Keratinocyte (primary cell): Measurements from ENCODE around the gene HECTD2. TPM values are rescaled to one million over a fixed set of nuclear protein-coding genes. Genes with fewer than 3 reads are reported as not detected.
"Not testable (repeated sequence)": the region's sequence is repeated elsewhere in the genome, so short reads cannot be mapped to it uniquely, and the experiment has no call there.

Experiments
- DNase-seq: peaks from one replicate; pipeline ENCODE4 v3.0.0-alpha.2; 2011; ENCODE audit warnings: low read depth, missing footprints, low spot score
- FAIRE-seq: peaks from 2 replicates; lab custom pipeline; 2011; peaks lifted over from hg19 to GRCh38; lab: Jason Lieb, UNC
- H2AFZ ChIP-seq: 2 replicates; pipeline ENCODE4 v1.6.0; 2012; ENCODE audit warnings: low read length, control low read depth, inconsistent platforms; ENCODE audit not compliant: control insufficient read depth
- H3K27ac ChIP-seq: 2 replicates; pipeline ENCODE4 v1.5.1; 2011; ENCODE audit warnings: low read length; ENCODE audit not compliant: control insufficient read depth, insufficient read depth
- H3K27me3 ChIP-seq: 3 replicates; pipeline ENCODE4 v1.6.0; 2011; ENCODE audit warnings: low read length; ENCODE audit not compliant: control insufficient read depth, insufficient read depth; ENCODE audit errors: extremely low read depth
- H3K36me3 ChIP-seq, 2 experiments: 2 replicates in 1 of 2; 3 replicates in 1 of 2; pipeline ENCODE4 v1.5.1; 2011; ENCODE audit warnings: low read length in 2 of 2, mild to moderate bottlenecking in 1 of 2; ENCODE audit not compliant: control insufficient read depth in 2 of 2, insufficient read depth in 2 of 2; ENCODE audit errors: extremely low read depth in 1 of 2
- H3K4me1 ChIP-seq: 3 replicates; pipeline ENCODE4 v1.5.1; 2011; ENCODE audit warnings: low read length; ENCODE audit not compliant: control insufficient read depth, insufficient read depth; ENCODE audit errors: extremely low read depth
- H3K4me2 ChIP-seq: 3 replicates; pipeline ENCODE4 v1.6.0; 2011; ENCODE audit warnings: low read depth, low read length; ENCODE audit not compliant: control insufficient read depth, insufficient read depth; ENCODE audit errors: extremely low read depth
- H3K4me3 ChIP-seq, 3 experiments: fragments of 200-600 bp in 1 of 3; sonication (generic) in 1 of 3; 2 replicates in 2 of 3; 3 replicates in 1 of 3; pipeline ENCODE4 v1.5.1; 2011 to 2016; ENCODE audit warnings: low read length in 3 of 3, mild to moderate bottlenecking in 3 of 3, control low read depth in 2 of 3, inconsistent platforms in 1 of 3, low read depth in 1 of 3, mixed read lengths in 1 of 3, mixed run types in 1 of 3, moderate library complexity in 1 of 3; ENCODE audit not compliant: control insufficient read depth in 2 of 3, insufficient read depth in 2 of 3; ENCODE audit errors: extremely low read depth in 1 of 3
- H3K79me2 ChIP-seq: 2 replicates; pipeline ENCODE4 v1.6.0; 2012; ENCODE audit warnings: low read length; ENCODE audit not compliant: control insufficient read depth, insufficient read depth
- H3K9ac ChIP-seq: 3 replicates; pipeline ENCODE4 v1.6.0; 2011; ENCODE audit warnings: low read length; ENCODE audit not compliant: control insufficient read depth, insufficient read depth; ENCODE audit errors: extremely low read depth
- H3K9me1 ChIP-seq: 3 replicates; pipeline ENCODE4 v1.6.0; 2011; ENCODE audit warnings: low read length; ENCODE audit not compliant: control insufficient read depth, insufficient read depth; ENCODE audit errors: extremely low read depth
- H3K9me3 ChIP-seq: 2 replicates; pipeline ENCODE4 v1.5.1; 2012; ENCODE audit warnings: low read depth, low read length; ENCODE audit not compliant: control insufficient read depth
- H4K20me1 ChIP-seq: 3 replicates; pipeline ENCODE4 v1.6.0; 2011; ENCODE audit warnings: low read length; ENCODE audit not compliant: control insufficient read depth, insufficient read depth; ENCODE audit errors: extremely low read depth
- EZH2 ChIP-seq: IDR thresholded peaks from one replicate; pipeline ENCODE4 v1.6.1; 2012; ENCODE audit warnings: inconsistent platforms, mild to moderate bottlenecking, low read length, moderate library complexity
- dilution Hi-C: fragments of 300-500 bp; cut with MboI; formaldehyde crosslinking; loops from one replicate; pipeline ENCODE4 v1.7.0; 2020; ENCODE audit warnings: low sequenced_read_pairs; ENCODE audit not compliant: extremely low pct_ligation_motif_present
- polyA plus RNA-seq, 5 experiments: library from polyadenylated mRNA; depleted of rRNA in 3 of 5; stranded (reverse) in 3 of 5; stranded (forward) in 1 of 5; unstranded in 1 of 5; fragments of >200 nt; gene quantifications; 1 replicate in 1 of 5; 2 replicates in 3 of 5; 3 replicates in 1 of 5; pipeline versions ENCODE4 v1.2.1 to v1.2.3, GENCODE V29; 2011 to 2012; ENCODE audit warnings: missing spikeins in 2 of 5, low read depth in 1 of 5, low replicate concordance in 1 of 5
- TF ChIP-seq, protein P1 (sequence below), 3 experiments: IDR thresholded peaks in 1 of 3; conservative IDR thresholded peaks in 1 of 3; optimal IDR thresholded peaks in 1 of 3; 2 replicates in 2 of 3; 3 replicates in 1 of 3; pipeline versions ENCODE3 to v1.5.1; 2011; ENCODE audit warnings: low read length in 3 of 3, mild to moderate bottlenecking in 3 of 3, moderate library complexity in 2 of 3, control low read depth in 1 of 3, inconsistent platforms in 1 of 3; ENCODE audit not compliant: insufficient read depth in 2 of 3; ENCODE audit errors: extremely low read depth in 1 of 3

The HECTD2 gene
- polyA plus RNA-seq, 1 donor (not counting 4 experiments of a cell fraction or from before 2014, with no cell fraction given) = 2.2 TPM

GRCh38 chr10:91559750-91560149, 149.6 kb downstream of the HECTD2 start:
- Histone ChIP-seq H3K27me3 (no peaks in the 10 kb centered on the region), H3K36me3 (no peaks in the 10 kb centered on the region), H3K9me1 (no peaks in the 10 kb centered on the region), H3K9me3 (no peaks in the 10 kb centered on the region), H3K27ac (no peak overlapping the region), H3K4me1 (peaks cover 18% of the 10 kb centered on the region), H2AFZ (no peak overlapping the region), H4K20me1 (no peaks in the 10 kb centered on the region), H3K4me3 (no peak overlapping the region), H3K9ac (no peak overlapping the region), H3K4me2 (no peak overlapping the region), H3K79me2 (no peaks in the 10 kb centered on the region)
- TF ChIP-seq, protein P1, sequence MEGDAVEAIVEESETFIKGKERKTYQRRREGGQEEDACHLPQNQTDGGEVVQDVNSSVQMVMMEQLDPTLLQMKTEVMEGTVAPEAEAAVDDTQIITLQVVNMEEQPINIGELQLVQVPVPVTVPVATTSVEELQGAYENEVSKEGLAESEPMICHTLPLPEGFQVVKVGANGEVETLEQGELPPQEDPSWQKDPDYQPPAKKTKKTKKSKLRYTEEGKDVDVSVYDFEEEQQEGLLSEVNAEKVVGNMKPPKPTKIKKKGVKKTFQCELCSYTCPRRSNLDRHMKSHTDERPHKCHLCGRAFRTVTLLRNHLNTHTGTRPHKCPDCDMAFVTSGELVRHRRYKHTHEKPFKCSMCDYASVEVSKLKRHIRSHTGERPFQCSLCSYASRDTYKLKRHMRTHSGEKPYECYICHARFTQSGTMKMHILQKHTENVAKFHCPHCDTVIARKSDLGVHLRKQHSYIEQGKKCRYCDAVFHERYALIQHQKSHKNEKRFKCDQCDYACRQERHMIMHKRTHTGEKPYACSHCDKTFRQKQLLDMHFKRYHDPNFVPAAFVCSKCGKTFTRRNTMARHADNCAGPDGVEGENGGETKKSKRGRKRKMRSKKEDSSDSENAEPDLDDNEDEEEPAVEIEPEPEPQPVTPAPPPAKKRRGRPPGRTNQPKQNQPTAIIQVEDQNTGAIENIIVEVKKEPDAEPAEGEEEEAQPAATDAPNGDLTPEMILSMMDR (optimal IDR thresholded peaks at IDR 0.05 in 1 of 3, IDR thresholded peaks at IDR 0.05 in 1 of 3, conservative IDR thresholded peaks at IDR 0.05 in 1 of 3; ENCODE audit: extremely low read depth in 1 of 3, insufficient read depth in 2 of 3, low read length in 3 of 3) = no peak
- no peak for TF ChIP-seq EZH2
- dilution Hi-C loops = no loop called here
- FAIRE-seq (no peak), DNase-seq (no peak)

DNA sequence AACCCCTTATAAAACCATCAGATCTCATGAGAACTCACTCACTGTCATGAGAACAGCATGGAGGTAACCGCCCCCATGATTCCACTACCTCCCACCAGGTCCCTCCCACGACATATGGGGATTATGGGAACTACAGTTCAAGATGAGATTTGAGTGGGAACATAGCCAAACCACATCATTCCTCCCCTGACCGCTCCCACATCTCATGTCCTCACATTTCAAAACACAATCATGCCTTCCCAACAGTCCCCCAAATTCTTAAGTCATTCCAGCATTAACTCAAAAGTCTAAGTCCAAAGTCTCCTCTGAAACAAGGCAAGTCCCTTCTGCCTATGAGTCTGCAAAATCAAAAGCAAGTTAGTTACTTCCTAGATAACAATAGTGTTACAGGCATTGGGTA, 150.7 kb downstream of the HECTD2 start:
- H4K20me1 ChIP-seq, FAIRE-seq, dilution Hi-C loops, H3K9me1 ChIP-seq, H2AFZ ChIP-seq, H3K4me1 ChIP-seq, H3K27ac ChIP-seq, H3K9ac ChIP-seq, H3K36me3 ChIP-seq, H3K9me3 ChIP-seq, H3K79me2 ChIP-seq, H3K4me2 ChIP-seq, DNase-seq, H3K27me3 ChIP-seq, H3K4me3 ChIP-seq: not testable (repeated sequence)

- TF ChIP-seq, protein P1 (optimal IDR thresholded peaks at IDR 0.05 in 1 of 3, IDR thresholded peaks at IDR 0.05 in 1 of 3, conservative IDR thresholded peaks at IDR 0.05 in 1 of 3; ENCODE audit: extremely low read depth in 1 of 3, insufficient read depth in 2 of 3, low read length in 3 of 3) = no peak
- no peaks in the 10 kb centered on the region for H3K79me2 ChIP-seq
- H3K4me2 ChIP-seq = no peak overlapping the region
- dilution Hi-C loops = no loop called here
- H4K20me1 ChIP-seq = no peaks in the 10 kb centered on the region
- H3K4me3 ChIP-seq = no peak overlapping the region
- no peaks in the 10 kb centered on the region for H3K27me3 ChIP-seq
- no peaks in the 10 kb centered on the region for H3K9me3 ChIP-seq
- H3K9ac ChIP-seq = no peak overlapping the region
- no peak overlapping the region for H2AFZ ChIP-seq
- DNase-seq = no peak
- no peak overlapping the region for H3K27ac ChIP-seq
- H3K36me3 ChIP-seq = no peaks in the 10 kb centered on the region
- peaks cover 4% of the 10 kb centered on the region for H3K4me1 ChIP-seq
- no peak for FAIRE-seq
- H3K9me1 ChIP-seq = no peaks in the 10 kb centered on the region
Observed at GRCh38 chr10:91562839-91563581, 152.9 kb downstream of the HECTD2 start.
